Mucosa of stomach (tissue), 1 donor: Measurements from ENCODE around the gene TSPAN8.

Source experiments
- H3K27me3 ChIP-seq: one replicate; pipeline ENCODE4 v1.7.0; 2013; ENCODE audit warnings: mild to moderate bottlenecking, low read length; ENCODE audit not compliant: control insufficient read depth, insufficient read depth
- H3K36me3 ChIP-seq: one replicate; pipeline ENCODE4 v1.7.0; 2013; ENCODE audit warnings: low read length; ENCODE audit not compliant: control insufficient read depth, insufficient read depth
- H3K4me1 ChIP-seq: one replicate; pipeline ENCODE4 v1.7.0; 2013; ENCODE audit warnings: mild to moderate bottlenecking, low read length; ENCODE audit not compliant: control insufficient read depth, insufficient read depth
- H3K4me3 ChIP-seq: one replicate; pipeline ENCODE4 v1.7.0; 2013; ENCODE audit warnings: low read length
- H3K9ac ChIP-seq: one replicate; pipeline ENCODE4 v1.7.0; 2013; ENCODE audit warnings: mild to moderate bottlenecking, low read length, moderate library complexity
- H3K9me3 ChIP-seq: one replicate; pipeline ENCODE4 v1.7.0; 2013; ENCODE audit warnings: mild to moderate bottlenecking, low read length, moderate library complexity; ENCODE audit not compliant: control insufficient read depth
- donor health status: Pancreatic carcinoma.

TSPAN8 gene

GRCh38 chr12:71109834-71110233 is 48.0 kb downstream of the TSPAN8 start:
- Histone ChIP-seq H3K4me3 (no peak overlapping the region), H3K36me3 (no peaks in the 10 kb centered on the region), H3K4me1 (no peaks in the 10 kb centered on the region), H3K27me3 (no peaks in the 10 kb centered on the region), H3K9ac (no peak overlapping the region), H3K9me3 (no peaks in the 10 kb centered on the region)

DNA sequence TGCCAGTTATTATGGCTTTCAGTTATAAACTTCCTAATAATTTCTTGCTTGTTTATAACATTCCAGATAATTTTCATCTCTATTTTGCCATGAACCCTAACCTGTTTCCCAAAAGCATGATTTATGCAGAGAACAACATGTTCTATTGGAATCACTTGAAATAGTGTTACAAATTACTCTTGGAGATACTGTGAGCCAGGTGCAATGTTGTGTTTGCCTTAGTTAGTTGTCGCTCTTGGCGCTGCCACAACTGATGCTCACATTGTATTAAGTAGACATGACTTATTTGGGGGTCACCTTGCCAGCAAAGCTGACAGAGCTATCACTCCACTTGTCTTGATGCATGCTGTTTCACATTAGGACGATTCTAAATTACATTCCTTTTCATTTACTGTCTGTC is 49.4 kb downstream of the TSPAN8 start:
- H3K36me3 ChIP-seq: no peaks in the 10 kb centered on the region

GRCh38 chr12:71107936-71108335 is 49.9 kb downstream of the TSPAN8 start:
- no peaks in the 10 kb centered on the region for H3K4me1 ChIP-seq
- no peaks in the 10 kb centered on the region for H3K27me3 ChIP-seq
- no peak overlapping the region for H3K9ac ChIP-seq
- H3K36me3 ChIP-seq: no peaks in the 10 kb centered on the region
- H3K9me3 ChIP-seq: no peaks in the 10 kb centered on the region
- no peak overlapping the region for H3K4me3 ChIP-seq

More for the DNA sequence above, 49.4 kb downstream of the TSPAN8 start:
- H3K9ac ChIP-seq: no peak overlapping the region
- no peaks in the 10 kb centered on the region for H3K27me3 ChIP-seq
- no peaks in the 10 kb centered on the region for H3K4me1 ChIP-seq
- H3K4me3 ChIP-seq: no peak overlapping the region
- H3K9me3 ChIP-seq: no peaks in the 10 kb centered on the region

DNA sequence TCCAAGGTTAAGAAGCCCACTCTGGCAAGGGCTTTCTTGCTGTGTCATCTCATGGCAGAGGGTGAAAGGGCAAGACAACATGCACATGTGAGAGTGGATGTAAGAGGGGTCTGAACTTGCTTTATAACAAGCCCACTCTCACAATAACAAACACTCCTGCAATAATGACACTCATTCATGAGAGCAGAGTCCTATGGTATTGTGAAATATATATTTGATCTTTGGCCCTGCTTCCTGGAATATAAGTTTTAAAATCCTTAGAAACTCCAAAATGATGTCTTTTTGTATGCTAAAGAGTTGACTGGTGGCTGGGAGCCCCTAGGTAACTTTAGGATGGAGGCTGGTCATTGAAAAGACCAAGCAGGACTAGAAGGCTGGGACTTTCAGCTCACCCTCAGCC is 51.8 kb downstream of the TSPAN8 start:
- no peaks in the 10 kb centered on the region for H3K36me3 ChIP-seq
- H3K4me1 ChIP-seq: no peaks in the 10 kb centered on the region
- no peak overlapping the region for H3K9ac ChIP-seq
- no peaks in the 10 kb centered on the region for H3K27me3 ChIP-seq
- no peak overlapping the region for H3K4me3 ChIP-seq
- H3K9me3 ChIP-seq: no peaks in the 10 kb centered on the region

DNA sequence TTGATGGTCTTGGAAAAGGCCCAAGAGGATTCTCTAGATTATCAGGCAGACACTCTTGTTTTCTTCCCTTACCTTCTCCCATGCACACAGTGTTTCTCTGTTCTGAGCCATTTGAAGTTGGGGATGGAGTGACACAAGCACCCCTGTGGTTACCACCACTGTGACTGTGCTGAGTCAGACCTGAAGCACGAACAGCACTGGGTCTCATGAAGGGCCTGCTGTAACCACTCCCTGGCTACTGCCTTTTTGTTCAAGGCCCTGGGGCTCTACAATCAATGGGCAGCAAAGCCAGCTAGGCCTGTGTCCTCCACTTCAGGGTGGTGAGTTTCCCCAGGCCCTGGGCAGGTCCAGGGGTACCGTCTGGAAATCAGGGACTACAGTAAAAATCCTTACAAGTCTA is 65.5 kb downstream of the TSPAN8 start:
- H3K9ac ChIP-seq: no peak overlapping the region
- H3K4me1 ChIP-seq: no peaks in the 10 kb centered on the region
- H3K27me3 ChIP-seq: no peaks in the 10 kb centered on the region
- no peaks in the 10 kb centered on the region for H3K9me3 ChIP-seq
- no peaks in the 10 kb centered on the region for H3K36me3 ChIP-seq
- H3K4me3 ChIP-seq: no peak overlapping the region

- Histone ChIP-seq H3K9me3 (no peaks in the 10 kb centered on the region), H3K4me1 (no peaks in the 10 kb centered on the region), H3K27me3 (no peaks in the 10 kb centered on the region), H3K9ac (no peak overlapping the region), H3K4me3 (no peak overlapping the region), H3K36me3 (no peaks in the 10 kb centered on the region)
Measured at GRCh38 chr12:71090971-71091370, 66.8 kb downstream of the TSPAN8 start.

- Histone ChIP-seq H3K36me3 (no peaks in the 10 kb centered on the region), H3K9me3 (no peaks in the 10 kb centered on the region), H3K4me3 (no peak overlapping the region), H3K27me3 (no peaks in the 10 kb centered on the region), H3K9ac (no peak overlapping the region), H3K4me1 (no peaks in the 10 kb centered on the region)
Measured at GRCh38 chr12:71085575-71085974, 72.2 kb downstream of the TSPAN8 start.

GRCh38 chr12:71075743-71076142 is 82.1 kb downstream of the TSPAN8 start:
- H3K9me3 ChIP-seq: peaks cover 4% of the 10 kb centered on the region
- H3K4me1 ChIP-seq: no peaks in the 10 kb centered on the region
- no peak overlapping the region for H3K4me3 ChIP-seq
- no peaks in the 10 kb centered on the region for H3K36me3 ChIP-seq
- H3K27me3 ChIP-seq: no peaks in the 10 kb centered on the region
- no peak overlapping the region for H3K9ac ChIP-seq
